ENCODE data around the gene EIF3A.
A peak's percentile ranks its signal among the peaks of the same experiment; 100 is the strongest.
"Not testable (repeated sequence)": the region's sequence is repeated elsewhere in the genome, so short reads cannot be mapped to it uniquely, and the experiment has no call there.

EIF3A gene

DNA sequence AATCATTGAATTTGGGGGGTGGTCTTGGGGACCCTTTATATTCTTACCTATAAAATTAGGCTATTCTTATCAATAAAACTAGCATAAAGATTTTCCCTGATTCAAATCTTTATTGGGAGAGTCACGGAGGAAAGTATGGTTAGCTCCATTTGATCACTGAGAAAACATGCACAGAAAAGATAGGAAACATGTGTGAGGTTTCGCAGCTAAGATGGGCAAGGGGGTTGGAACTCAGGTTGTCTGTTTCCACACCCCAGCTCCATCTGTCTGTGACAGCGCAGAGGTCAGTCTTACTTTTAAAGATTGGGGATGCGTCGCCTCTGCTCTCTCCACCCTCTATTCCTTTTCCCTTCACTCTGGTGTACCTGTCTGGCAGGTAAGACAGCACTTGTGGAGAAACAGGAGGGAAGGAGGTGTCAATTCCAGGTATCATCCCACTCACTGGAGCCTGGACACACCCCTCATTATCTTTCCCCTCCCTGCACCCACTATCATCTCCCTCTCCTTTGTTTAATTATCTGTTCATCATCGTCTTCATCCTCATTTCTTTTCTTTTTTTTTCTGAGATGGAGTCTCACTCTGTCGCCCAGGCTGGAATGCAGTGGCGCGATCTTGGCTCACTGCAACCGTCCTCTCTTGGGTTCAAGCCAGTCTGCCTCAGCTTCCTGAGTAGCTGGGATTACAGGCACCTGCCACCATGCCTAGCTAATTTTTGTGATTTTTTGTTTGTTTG, 20.9 kb upstream of the EIF3A start:
- DNase-seq (ENCODE audit: low read depth in 2 of 3, low spot score in 1 of 3) = no peak

DNA sequence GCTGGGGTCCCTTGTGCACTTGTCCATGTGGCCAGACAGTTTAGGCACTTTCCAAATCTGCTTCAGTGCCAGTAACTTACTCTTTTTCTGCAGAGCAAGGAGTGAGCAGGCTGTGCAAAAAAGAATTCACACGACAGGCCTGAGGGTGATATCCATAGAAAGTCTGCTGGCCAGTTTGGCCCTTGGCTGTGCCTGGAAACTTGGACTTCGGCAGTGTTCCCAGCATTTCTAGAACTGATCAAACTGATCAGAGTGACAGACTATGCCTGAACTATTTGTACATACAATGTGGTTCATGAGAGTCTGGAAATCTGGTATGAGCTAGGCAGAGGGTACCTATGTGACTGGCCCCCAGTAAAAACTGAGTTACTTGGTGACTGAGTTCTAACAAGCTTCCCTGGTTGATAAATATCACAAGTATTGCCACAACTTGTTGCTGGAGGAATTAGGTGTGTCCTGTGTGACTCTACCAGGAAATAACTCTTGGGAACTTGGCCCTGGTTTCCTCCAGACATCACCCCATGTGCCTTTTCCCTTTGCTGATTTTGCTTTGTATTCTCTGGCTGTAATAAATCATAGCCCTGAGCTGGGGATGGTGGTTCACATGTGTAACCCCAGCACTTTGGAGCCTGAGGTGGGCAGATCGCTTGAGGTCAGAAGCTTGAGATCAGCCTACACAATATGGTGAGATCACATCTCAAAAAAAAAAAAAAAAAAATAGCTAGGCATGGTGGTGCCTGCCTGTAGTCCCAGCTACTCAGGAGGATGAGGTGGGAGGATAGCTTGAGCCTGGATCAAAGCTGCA, 20.0 kb upstream of the EIF3A start:
- DNase-seq (ENCODE audit: low read depth in 2 of 3, low spot score in 1 of 3) = no peak

GRCh38 chr10:119098576-119098975, 18.0 kb upstream of the EIF3A start:
- DNase-seq (ENCODE audit: low read depth in 2 of 3, low spot score in 1 of 3) = no peak

DNA sequence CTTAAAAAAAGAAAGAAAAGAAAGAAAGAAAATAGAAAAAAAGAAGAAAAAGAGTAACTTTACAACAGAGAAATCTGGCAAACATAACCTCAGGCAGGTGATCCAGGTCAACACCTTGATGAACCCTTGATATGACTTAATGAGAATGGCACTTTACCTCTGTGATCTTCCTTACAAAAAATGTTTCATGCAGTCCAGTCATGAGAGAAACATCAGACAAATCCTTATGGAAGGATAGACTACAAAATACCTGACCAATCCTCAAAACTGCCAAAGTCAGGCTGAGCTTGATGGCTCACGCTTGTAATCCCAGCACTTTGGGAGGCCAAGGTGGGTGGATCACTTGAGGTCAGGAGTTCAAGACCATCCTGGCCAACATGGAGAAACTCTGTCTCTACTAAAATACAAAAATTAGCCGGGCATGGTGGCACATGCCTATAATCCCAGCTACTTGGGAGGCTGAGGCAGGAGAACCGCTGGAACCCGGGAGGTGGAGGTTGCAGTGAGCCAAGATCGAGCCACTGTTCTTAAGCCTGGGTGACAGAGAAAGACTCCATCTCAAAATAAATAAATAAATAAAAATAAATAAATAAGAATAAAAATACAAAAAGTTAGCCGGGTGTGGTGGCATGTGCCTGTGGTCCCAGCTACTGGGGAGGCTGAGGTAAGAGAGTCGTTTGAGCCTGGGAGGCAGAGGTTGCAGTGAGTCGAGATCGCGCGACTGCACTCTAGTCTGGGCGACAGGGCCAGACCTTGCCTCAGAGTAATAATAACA, 16.2 kb upstream of the EIF3A start:
- not testable (repeated sequence) for DNase-seq (ENCODE audit: low read depth in 2 of 3, low spot score in 1 of 3)

GRCh38 chr10:119095640-119096039, 15.0 kb upstream of the EIF3A start:
- no peak for DNase-seq (ENCODE audit: low read depth in 2 of 3, low spot score in 1 of 3)

- no peak for DNase-seq (ENCODE audit: low read depth in 2 of 3, low spot score in 1 of 3)
Observed at GRCh38 chr10:119090968-119091367, 10.4 kb upstream of the EIF3A start.

- peak in 1 of 3 donors; percentile 38 for DNase-seq (ENCODE audit: low read depth in 2 of 3, low spot score in 1 of 3)
Observed at GRCh38 chr10:119090026-119090795, 9.6 kb upstream of the EIF3A start.

GRCh38 chr10:119087271-119087882, 6.8 kb upstream of the EIF3A start:
- no peak for DNase-seq (ENCODE audit: low read depth in 2 of 3, low spot score in 1 of 3)

DNA sequence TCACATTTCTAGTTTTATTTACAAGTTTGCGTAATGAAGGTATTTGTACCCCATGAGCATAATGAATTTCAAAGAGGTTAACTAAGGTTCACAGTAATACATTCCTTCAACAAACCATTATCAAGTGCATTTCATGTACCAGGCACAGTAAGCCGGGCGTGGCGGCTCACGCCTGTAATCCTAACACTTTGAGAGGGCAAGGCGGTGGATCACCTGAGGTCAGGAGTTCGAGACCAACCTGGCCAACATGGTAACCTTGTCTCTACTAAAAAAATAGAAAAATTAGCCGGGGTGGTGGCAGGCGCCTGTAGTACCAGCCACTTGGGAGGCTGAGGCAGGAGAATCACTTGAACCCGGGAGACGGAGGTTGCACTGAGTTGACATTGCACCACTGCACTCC, 4.3 kb upstream of the EIF3A start:
- no peak for DNase-seq (ENCODE audit: low read depth in 2 of 3, low spot score in 1 of 3)

DNA sequence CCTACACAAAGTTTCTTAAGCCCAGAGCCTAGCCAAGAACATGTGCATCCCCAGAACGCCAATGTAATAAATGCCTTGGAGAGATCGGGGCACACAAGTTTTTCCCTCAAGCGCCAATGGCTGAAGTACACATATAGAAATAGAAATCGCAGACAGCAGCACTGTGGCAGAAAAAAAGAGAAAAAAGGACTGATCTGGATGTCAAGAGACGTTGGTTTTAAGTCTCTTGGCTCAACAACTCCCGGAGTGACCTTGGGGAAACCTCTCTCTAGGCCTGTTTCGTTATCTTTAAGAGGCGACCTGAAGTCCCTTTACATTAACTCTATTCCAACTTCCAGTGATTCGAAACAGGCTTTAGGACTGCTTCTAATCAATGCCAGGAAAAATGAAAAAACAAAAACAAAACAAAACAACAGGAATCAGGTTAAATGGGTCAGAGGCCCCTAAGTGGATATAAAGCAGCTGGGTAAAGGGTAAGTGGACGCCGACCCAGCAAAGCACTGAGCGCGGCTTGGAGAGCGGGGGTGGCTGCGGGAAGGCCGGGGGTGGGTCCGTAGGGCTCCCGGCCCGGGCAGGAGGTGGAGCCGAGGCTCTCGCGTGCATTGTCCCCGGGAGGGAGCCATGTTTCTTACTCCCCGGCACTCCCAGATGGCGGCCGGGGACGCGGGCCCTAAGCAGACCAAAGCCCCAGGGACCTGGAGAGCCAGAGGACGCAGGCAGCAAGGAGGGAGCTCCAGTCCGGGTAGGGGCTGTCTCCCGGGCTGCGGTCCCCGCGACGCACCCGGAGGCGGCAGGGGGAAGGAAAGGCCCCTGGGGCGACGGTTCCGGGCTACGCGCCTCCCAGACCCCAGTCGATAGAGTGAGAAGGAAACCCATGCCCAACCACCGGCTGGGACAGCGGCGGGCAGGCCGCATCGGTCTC, 757 bp downstream of the EIF3A start:
- DNase-seq (ENCODE audit: low read depth in 2 of 3, low spot score in 1 of 3) = peak; percentile 40 to 69 (median 49)

DNA sequence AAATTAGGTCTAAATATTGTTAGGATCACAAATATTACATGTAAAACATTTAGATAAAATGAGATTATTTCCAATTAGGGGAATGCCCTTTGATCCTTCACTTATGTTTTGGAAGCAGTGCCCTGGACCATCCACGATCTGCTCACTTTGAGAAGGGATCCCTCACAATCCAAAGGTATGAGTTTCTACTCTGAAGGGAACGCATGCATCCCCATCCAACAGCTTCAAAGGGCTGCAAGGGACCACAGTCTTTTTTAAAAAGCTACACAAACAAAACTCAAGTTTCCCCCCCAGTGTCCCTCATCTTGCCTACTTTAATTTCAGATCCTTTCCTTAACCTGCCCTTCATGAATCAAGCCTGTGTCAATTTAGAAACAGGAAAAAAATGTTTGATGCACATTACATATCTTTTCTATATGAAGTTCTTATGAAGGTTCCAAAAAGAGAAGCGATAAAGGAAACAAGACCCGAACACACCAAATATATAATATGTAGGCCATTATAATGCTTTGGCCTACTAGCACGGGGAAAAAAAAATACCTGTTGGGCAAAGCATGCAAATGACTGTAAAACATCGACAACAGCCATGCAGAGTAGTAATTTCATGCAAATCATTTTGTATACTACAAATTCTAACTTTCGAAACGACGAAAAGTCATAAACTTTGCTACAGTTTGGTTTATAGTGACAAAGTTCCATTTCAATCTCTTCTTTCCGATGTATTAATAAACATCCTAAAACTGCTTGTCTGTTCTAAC, 2.0 kb downstream of the EIF3A start:
- no peak for DNase-seq (ENCODE audit: low read depth in 2 of 3, low spot score in 1 of 3)

DNA sequence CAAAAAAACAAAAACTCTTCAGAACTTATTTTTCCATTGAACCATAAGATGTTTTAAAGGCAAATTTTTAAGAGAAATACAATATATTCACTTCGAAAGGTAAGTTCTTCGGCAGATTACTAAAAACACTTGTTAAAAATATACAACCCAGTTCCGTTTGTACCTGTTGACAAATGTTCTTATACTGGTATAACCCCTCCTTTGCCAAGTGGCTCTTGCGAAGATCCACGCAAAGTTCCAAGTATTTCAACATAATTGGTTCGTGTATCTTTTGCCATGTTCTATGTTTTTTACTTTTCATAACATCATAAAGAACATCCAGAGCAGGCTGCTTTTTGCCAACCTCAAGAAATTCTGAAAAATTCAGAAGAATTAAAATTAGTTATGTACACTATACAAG, 7.0 kb downstream of the EIF3A start:
- DNase-seq (ENCODE audit: low read depth in 2 of 3, low spot score in 1 of 3) = no peak

GRCh38 chr10:119070395-119071165, 10.0 kb downstream of the EIF3A start:
- no peak for DNase-seq (ENCODE audit: low read depth in 2 of 3, low spot score in 1 of 3)

- DNase-seq (ENCODE audit: low read depth in 2 of 3, low spot score in 1 of 3) = no peak
Observed at GRCh38 chr10:119061926-119062325, 18.7 kb downstream of the EIF3A start.

GRCh38 chr10:119061352-119061751, 19.3 kb downstream of the EIF3A start:
- DNase-seq (ENCODE audit: low read depth in 2 of 3, low spot score in 1 of 3) = no peak

- DNase-seq (ENCODE audit: low read depth in 2 of 3, low spot score in 1 of 3) = no peak
Observed at GRCh38 chr10:119060107-119060506, 20.5 kb downstream of the EIF3A start.

- DNase-seq (ENCODE audit: low read depth in 2 of 3, low spot score in 1 of 3) = no peak
Observed at GRCh38 chr10:119059557-119059956, 21.1 kb downstream of the EIF3A start.

GRCh38 chr10:119058010-119058409, 22.6 kb downstream of the EIF3A start:
- DNase-seq (ENCODE audit: low read depth in 2 of 3, low spot score in 1 of 3) = no peak

Data from stimulated activated CD4-positive, alpha-beta T cell treated with anti-CD3 and anti-CD28 coated beads, Interleukin-12 subunit alpha, Interleukin-12 subunit beta, amount 100 ng/mL, for 48 hours (primary cell).